Liver (tissue), 9 donors: ENCODE results near the gene TNS3. TPM values are rescaled to one million over a fixed set of nuclear protein-coding genes. Genes with fewer than 3 reads are reported as not detected.

Experiments used
- DNase-seq: peaks from one replicate; pipeline ENCODE4 v3.0.0-alpha.2; 2017; ENCODE audit warnings: low spot score
- H3K27ac ChIP-seq, 2 donors: one replicate each; pipeline ENCODE4 v1.7.0; 2013; ENCODE audit warnings: inconsistent platforms in 2 of 2, low read length in 2 of 2, control low read depth in 1 of 2, low read depth in 1 of 2, mild to moderate bottlenecking in 1 of 2
- H3K27me3 ChIP-seq, 4 donors: one replicate each; pipeline versions ENCODE4 v1.6.1 to v1.7.0; 2013; ENCODE audit warnings: low read length in 3 of 4, inconsistent platforms in 1 of 4, mild to moderate bottlenecking in 1 of 4, moderate library complexity in 1 of 4; ENCODE audit not compliant: control insufficient read depth in 4 of 4, insufficient read depth in 4 of 4
- H3K36me3 ChIP-seq, 4 donors: one replicate each; pipeline versions ENCODE4 v1.6.1 to v1.7.0; 2013; ENCODE audit warnings: low read length in 3 of 4, mild to moderate bottlenecking in 3 of 4, low read depth in 1 of 4, moderate library complexity in 1 of 4; ENCODE audit not compliant: control insufficient read depth in 4 of 4, insufficient read depth in 3 of 4
- H3K4me1 ChIP-seq, 4 donors: one replicate each; pipeline versions ENCODE4 v1.6.1 to v1.7.0; 2013; ENCODE audit warnings: low read length in 3 of 4, mild to moderate bottlenecking in 3 of 4, moderate library complexity in 1 of 4; ENCODE audit not compliant: control insufficient read depth in 4 of 4, insufficient read depth in 4 of 4
- H3K4me3 ChIP-seq, 3 donors: one replicate each; pipeline versions ENCODE4 v1.6.1 to v1.7.0; 2013; ENCODE audit warnings: low read length in 3 of 3, control low read depth in 1 of 3, low read depth in 1 of 3, mild to moderate bottlenecking in 1 of 3
- H3K9ac ChIP-seq, 2 donors: one replicate each; pipeline ENCODE4 v1.7.0; 2013; ENCODE audit warnings: low read length in 2 of 2, mild to moderate bottlenecking in 2 of 2, moderate library complexity in 2 of 2, control low read depth in 1 of 2, low read depth in 1 of 2
- H3K9me3 ChIP-seq, 4 donors: one replicate each; pipeline versions ENCODE4 v1.6.1 to v1.7.0; 2013; ENCODE audit warnings: low read length in 3 of 4; ENCODE audit not compliant: control insufficient read depth in 4 of 4
- ATF3 ChIP-seq: IDR thresholded peaks from 2 replicates; pipeline ENCODE4 v1.6.1; 2016; ENCODE audit warnings: antibody characterized with exemption
- EGR1 ChIP-seq, 2 donors: IDR thresholded peaks; 2 replicates each; pipeline ENCODE4 v1.6.1; 2016 to 2018; ENCODE audit warnings: antibody characterized with exemption in 2 of 2, low read depth in 2 of 2
- FOXA1 ChIP-seq: IDR thresholded peaks from 2 replicates; pipeline ENCODE4 v1.6.1; 2016; ENCODE audit warnings: antibody characterized with exemption
- FOXA2 ChIP-seq: IDR thresholded peaks from 2 replicates; pipeline ENCODE4 v1.6.1; 2016; ENCODE audit warnings: antibody characterized with exemption
- GABPA ChIP-seq, 2 donors: IDR thresholded peaks in 1 of 2; conservative IDR thresholded peaks in 1 of 2; 2 replicates each; pipeline ENCODE4 v1.6.1; 2016; ENCODE audit warnings: antibody characterized with exemption in 2 of 2, mild to moderate bottlenecking in 1 of 2, moderate library complexity in 1 of 2
- HNF4A ChIP-seq, 2 donors: conservative IDR thresholded peaks; 2 replicates each; pipeline ENCODE4 v1.6.1; 2016; ENCODE audit warnings: antibody characterized with exemption in 2 of 2, mild to moderate bottlenecking in 2 of 2
- HNF4G ChIP-seq: IDR thresholded peaks from 2 replicates; pipeline ENCODE4 v1.6.1; 2016; ENCODE audit warnings: antibody characterized with exemption
- JUND ChIP-seq, 2 donors: IDR thresholded peaks; 2 replicates each; pipeline ENCODE4 v1.6.1; 2016; ENCODE audit warnings: antibody characterized with exemption in 2 of 2
- MAX ChIP-seq: IDR thresholded peaks from 2 replicates; pipeline ENCODE4 v1.6.1; 2016; ENCODE audit warnings: antibody characterized with exemption
- NR2F2 ChIP-seq: IDR thresholded peaks from 2 replicates; pipeline ENCODE4 v1.6.1; 2016; ENCODE audit warnings: antibody characterized with exemption
- RAD21 ChIP-seq, 2 donors: IDR thresholded peaks; 2 replicates each; pipeline ENCODE4 v1.6.1; 2016; ENCODE audit warnings: antibody characterized with exemption in 2 of 2, mild to moderate bottlenecking in 2 of 2
- REST ChIP-seq: IDR thresholded peaks from 2 replicates; pipeline ENCODE4 v1.6.1; 2016; ENCODE audit warnings: antibody characterized with exemption, mild to moderate bottlenecking
- RXRA ChIP-seq, 2 donors: IDR thresholded peaks; 2 replicates each; pipeline ENCODE4 v1.6.1; 2017 to 2018; ENCODE audit warnings: antibody characterized with exemption in 2 of 2, mild to moderate bottlenecking in 1 of 2
- SP1 ChIP-seq: IDR thresholded peaks from 2 replicates; pipeline ENCODE4 v1.6.1; 2018; ENCODE audit warnings: antibody characterized with exemption, mild to moderate bottlenecking
- TAF1 ChIP-seq: conservative IDR thresholded peaks from 2 replicates; pipeline ENCODE4 v1.6.1; 2016; ENCODE audit warnings: antibody characterized with exemption, mild to moderate bottlenecking
- ZBTB33 ChIP-seq: IDR thresholded peaks from 2 replicates; pipeline ENCODE4 v1.6.1; 2016; ENCODE audit warnings: antibody characterized with exemption
- WGBS: extraction: QIAGEN DNeasy Blood & Tissue Kit; methylation state at CpG from one replicate; pipeline ENCODE4 v1.1.7; 2013; 5-methylcytosine and 5-hydroxymethylcytosine counted together
- polyA plus RNA-seq, 2 donors: library from polyadenylated mRNA; stranded (reverse) in 1 of 2; unstranded in 1 of 2; fragments of 200-250 nt in 1 of 2; fragments of >200 nt in 1 of 2; fragmentation: Nextera tagmentation in 1 of 2; extraction: Ambion mirVana in 1 of 2; gene quantifications; one replicate each; pipeline versions ENCODE4 v1.2.1 to v1.2.3, GENCODE V29; 2013 to 2015
- total RNA-seq, 2 donors: library from RNA; depleted of rRNA; stranded (reverse); fragments of >200 nt; gene quantifications; one replicate each; pipeline ENCODE4 v1.2.3, GENCODE V29; 2014
- donor health status: healthy.
- donor health status: healthy.
- donor health status: healthy.
- donor health status: healthy.
- donor health status: healthy.

TNS3 gene
- total and polyA plus RNA-seq, 4 donors, result 16.8 to 100 (median 29.5) TPM

GRCh38 chr7:47418601-47419309 lies 163.2 kb downstream of the TNS3 start:
- Histone ChIP-seq H3K27ac (no peak overlapping the region), H3K27me3 (no peaks in the 10 kb centered on the region), H3K4me1 (peaks cover 0 to 44% (median 24%) of the 10 kb centered on the region in 4 donors), H3K36me3 (peaks cover 3 to 57% (median 41%) of the 10 kb centered on the region in 4 donors), H3K9ac (no peak overlapping the region), H3K4me3 (no peak overlapping the region), H3K9me3 (no peaks in the 10 kb centered on the region)
- WGBS, result 78% methylated on average over 5 of the region's 5 CpGs
- TF ChIP-seq RXRA (IDR thresholded peaks at IDR 0.05) (no peak), FOXA1 (no peak), RAD21 (IDR thresholded peaks at IDR 0.05) (no peak), EGR1 (IDR thresholded peaks at IDR 0.05; ENCODE audit: low read depth in 2 of 2) (no peak), GABPA (IDR thresholded peaks at IDR 0.05 in 1 of 2, conservative IDR thresholded peaks at IDR 0.05 in 1 of 2) (no peak), SP1 (no peak), TAF1 (no peak), HNF4G (no peak), HNF4A (conservative IDR thresholded peaks at IDR 0.05) (no peak), ATF3 (no peak), REST (no peak)
- DNase-seq, result no peak

- H3K4me3 ChIP-seq, result no peak overlapping the region
- H3K27ac ChIP-seq, result peak overlapping the region in 1 of 2 donors; percentile 9
- TF ChIP-seq RAD21 (IDR thresholded peaks at IDR 0.05) (no peak), NR2F2 (no peak), MAX (no peak), ZBTB33 (no peak), FOXA2 (no peak), HNF4G (no peak), JUND (IDR thresholded peaks at IDR 0.05) (no peak), HNF4A (conservative IDR thresholded peaks at IDR 0.05) (peak in 1 of 2 donors; percentile 33), ATF3 (no peak)
- no peaks in the 10 kb centered on the region for H3K9me3 ChIP-seq
- peaks cover 0 to 38% (median 22%) of the 10 kb centered on the region in 4 donors for H3K4me1 ChIP-seq
- no peak overlapping the region for H3K9ac ChIP-seq
- WGBS, result 83% methylated on average over 21 of the region's 21 CpGs
- no peaks in the 10 kb centered on the region for H3K27me3 ChIP-seq
- DNase-seq, result peak; percentile 29
- peaks cover 7 to 49% (median 33%) of the 10 kb centered on the region in 4 donors for H3K36me3 ChIP-seq
Observed at GRCh38 chr7:47416492-47417480, 165.1 kb downstream of the TNS3 start.
